K562 (cell line): Measurements from ENCODE around the gene ACOX1. TPM values are rescaled to one million over a fixed set of nuclear protein-coding genes. Genes with fewer than 3 reads are reported as not detected.

Experiments
- ATAC-seq: fragments of 200-7000 bp; cut with Tn5 transposase; 3 replicates; pipeline ENCODE4 v1.9.1; 2020; ENCODE audit warnings: moderate library complexity
- BruUV-seq: library from RNA; stranded (reverse); fragments of 400-500 nt; replicated peaks from 2 replicates; lab custom pipeline; 2021; lab: Mats Ljungman, UMichigan
- CTCF ChIA-PET: fragments of 300-600 bp; formaldehyde crosslinking; extraction: SDS; loops from one replicate; lab custom pipeline; 2021; ENCODE audit warnings: low intra/inter-chr PET ratio; lab: Yijun Ruan, JAX
- POLR2A ChIA-PET: fragments of 300-600, 350-650 bp; sonication (Branson Sonifier 250); formaldehyde crosslinking; extraction: SDS; loops from one replicate; lab custom pipeline; 2021; ENCODE audit warnings: antibody characterized with exemption, inconsistent platforms; lab: Yijun Ruan, JAX
- DNase-seq, 4 experiments: peaks; one replicate each; pipeline versions ENCODE4 v3.0.0 to v3.0.0-alpha.2; 2011 to 2018; ENCODE audit warnings: low spot score in 3 of 4, mixed read lengths in 3 of 4; ENCODE audit errors: extremely low read depth in 1 of 4
- FAIRE-seq: peaks from 2 replicates; lab custom pipeline; 2011; peaks lifted over from hg19 to GRCh38; lab: Jason Lieb, UNC
- H2AFZ ChIP-seq: 2 replicates; pipeline ENCODE4 v1.6.0; 2011; ENCODE audit warnings: low read depth, low read length, control low read depth, inconsistent platforms
- H3K27ac ChIP-seq: fragments of 200-600 bp; 3 replicates; pipeline ENCODE4 v1.8.0; 2011; ENCODE audit warnings: low read depth, mild to moderate bottlenecking, control low read depth, inconsistent platforms, low read length, moderate library complexity, mixed read lengths; ENCODE audit errors: extremely low read depth
- H3K27me3 ChIP-seq, 2 experiments: fragments of 300-600 bp in 1 of 2; 2 replicates in 1 of 2; 3 replicates in 1 of 2; pipeline versions ENCODE4 v1.6.0 to v1.8.0; 2011; ENCODE audit warnings: inconsistent platforms in 2 of 2, low read length in 2 of 2, mild to moderate bottlenecking in 1 of 2, mixed read lengths in 1 of 2, moderate library complexity in 1 of 2; ENCODE audit not compliant: control insufficient read depth in 2 of 2, insufficient read depth in 2 of 2
- H3K36me3 ChIP-seq: fragments of 300-600 bp; 3 replicates; pipeline ENCODE4 v1.8.0; 2011; ENCODE audit warnings: mild to moderate bottlenecking, low read length, inconsistent platforms; ENCODE audit not compliant: control insufficient read depth, insufficient read depth
- H3K4me1 ChIP-seq, 2 experiments: fragments of 200-600 bp in 1 of 2; replicated peaks in 1 of 2; 2 replicates in 1 of 2; 3 replicates in 1 of 2; pipeline versions ENCODE4 v1.5.1 to v1.8.0; 2011; ENCODE audit warnings: inconsistent platforms in 2 of 2, low read length in 2 of 2, mild to moderate bottlenecking in 1 of 2, mixed read lengths in 1 of 2, moderate library complexity in 1 of 2; ENCODE audit not compliant: control insufficient read depth in 2 of 2, insufficient read depth in 2 of 2
- H3K4me2 ChIP-seq: 2 replicates; pipeline ENCODE4 v1.6.1; 2011; ENCODE audit warnings: low read length, control low read depth, inconsistent platforms, mixed read lengths; ENCODE audit not compliant: insufficient read depth
- H3K4me3 ChIP-seq: fragments of 200-600 bp; sonication (generic), shearing (Covaris generic); 2 replicates; pipeline ENCODE4 v1.5.1; 2016; ENCODE audit warnings: control low read depth, inconsistent platforms
- H3K79me2 ChIP-seq: fragments of 200-600 bp; 3 replicates; pipeline ENCODE4 v1.8.0; 2011; ENCODE audit warnings: low read length, inconsistent platforms; ENCODE audit not compliant: control insufficient read depth, insufficient read depth
- H3K9ac ChIP-seq, 2 experiments: 2 replicates each; pipeline versions ENCODE4 v1.6.0 to v1.6.1; 2011; ENCODE audit warnings: low read depth in 2 of 2, low read length in 2 of 2, control low read depth in 1 of 2, inconsistent platforms in 1 of 2, mild to moderate bottlenecking in 1 of 2, mixed read lengths in 1 of 2; ENCODE audit not compliant: insufficient read depth in 1 of 2
- H3K9me1 ChIP-seq: one replicate; pipeline ENCODE4 v1.6.0; 2011; ENCODE audit warnings: inconsistent platforms, mild to moderate bottlenecking, low read length, moderate library complexity; ENCODE audit not compliant: control insufficient read depth, insufficient read depth
- H3K9me3 ChIP-seq: replicated peaks from 2 replicates; pipeline ENCODE4 v1.5.1; 2011; ENCODE audit warnings: low read depth, low read length, inconsistent platforms; ENCODE audit not compliant: control insufficient read depth, insufficient read depth
- H4K20me1 ChIP-seq: replicated peaks from 2 replicates; pipeline ENCODE4 v1.6.1; 2011; ENCODE audit warnings: low read length, inconsistent platforms, mixed read lengths; ENCODE audit not compliant: control insufficient read depth, insufficient read depth
- ARID3B ChIP-seq: fragments of 250-450 bp; sonication (Bioruptor Pico); IDR thresholded peaks from 2 replicates; pipeline ENCODE4 v1.4.0; 2020; ENCODE audit warnings: borderline replicate concordance
- CHD4 ChIP-seq: fragments of 200-600 bp; sonication (generic); IDR thresholded peaks from 3 replicates; pipeline ENCODE4 v1.6.1; 2012; ENCODE audit warnings: low read depth, mild to moderate bottlenecking, mixed read lengths, low read length, inconsistent platforms; ENCODE audit not compliant: insufficient read depth, insufficient replicate concordance, poor library complexity, severe bottlenecking
- HSF4 ChIP-seq: fragments of 250-450 bp; sonication (Bioruptor Pico); IDR thresholded peaks from 2 replicates; pipeline ENCODE4 v2.1.2; 2022; ENCODE audit warnings: mild to moderate bottlenecking, moderate library complexity, borderline replicate concordance
- ID3 ChIP-seq, 2 experiments: fragments of 250-450 bp in 1 of 2; fragments of 450-650 bp in 1 of 2; sonication (Bioruptor Pico) in 1 of 2; IDR thresholded peaks; 2 replicates each; pipeline versions ENCODE4 v1.6.1 to v1.8.0; 2016 to 2021; ENCODE audit warnings: mild to moderate bottlenecking in 2 of 2, moderate library complexity in 2 of 2, missing compliant biosample characterization in 1 of 2, missing genetic modification characterization in 1 of 2
- PRDM10 ChIP-seq: fragments of 450-650 bp; IDR thresholded peaks from 2 replicates; pipeline ENCODE4 v1.6.1; 2018; ENCODE audit not compliant: partially characterized antibody
- SIN3A ChIP-seq, 2 experiments: fragments of 150-350 bp in 1 of 2; IDR thresholded peaks; 2 replicates each; pipeline ENCODE4 v1.6.1; 2011 to 2016; ENCODE audit warnings: borderline replicate concordance in 2 of 2, low read depth in 2 of 2, low read length in 2 of 2, mild to moderate bottlenecking in 2 of 2, moderate library complexity in 2 of 2; ENCODE audit not compliant: control insufficient read depth in 1 of 2
- SMC3 ChIP-seq: conservative IDR thresholded peaks from 2 replicates; pipeline ENCODE4 v1.6.1; 2011; ENCODE audit warnings: low read depth, low read length, improper control_type of control experiment; ENCODE audit not compliant: insufficient read depth
- WGBS: fragments of 100-300 bp; shearing (Covaris generic); methylation state at CpG from one replicate; pipeline ENCODE4 v1.1.6; 2016; ENCODE audit warnings: low coverage, mixed read lengths; ENCODE audit not compliant: insufficient coverage; ENCODE audit errors: missing lambda C conversion rate; 5-methylcytosine and 5-hydroxymethylcytosine counted together
- in situ Hi-C: fragments of 300-500 bp; cut with MboI; formaldehyde crosslinking; loops from 4 replicates; pipeline ENCODE4 v1.15.0; 2018; ENCODE audit warnings: inconsistent platforms, mixed read lengths
- intact Hi-C: fragments of 100-400 bp; cut with micrococcal nuclease; formaldehyde crosslinking; loops from 2 replicates; pipeline ENCODE4 v1.14.2; 2022
- polyA plus RNA-seq, 8 experiments: library from polyadenylated mRNA; depleted of rRNA in 4 of 8; stranded (reverse) in 5 of 8; unstranded in 3 of 8; fragments of >200 nt; fragmentation: Nextera tagmentation in 2 of 8; fragmentation: Illumina TruSeq in 1 of 8; extraction: Ambion mirVana in 2 of 8; extraction: Trizol in 1 of 8; gene quantifications; 2 replicates each; pipeline versions ENCODE4 v1.2.1 to v1.2.3, GENCODE V29; 2011 to 2014; ENCODE audit warnings: inconsistent platforms in 1 of 8, missing spikeins in 1 of 8
- total RNA-seq, 7 experiments: library from RNA; depleted of rRNA in 6 of 7; stranded (reverse); fragments of >200 nt in 6 of 7; fragmentation: Illumina TruSeq in 2 of 7; extraction: Trizol in 2 of 7; gene quantifications; 2 replicates each; pipeline versions ENCODE4 v1.2.1 to v1.2.3, GENCODE V29; 2011 to 2021; ENCODE audit warnings: low replicate concordance in 1 of 7

ACOX1 gene
- total and polyA plus RNA-seq, 9 of the 15 experiments (the other 6 are each of a cell fraction or from before 2014, with no cell fraction given) = 7.8 to 24.1 (median 14.5) TPM

GRCh38 chr17:75996665-75997590 lies 18.0 kb upstream of the ACOX1 start:
- no peak for ATAC-seq
- Histone ChIP-seq H4K20me1 (no peaks in the 10 kb centered on the region), H2AFZ (no peak overlapping the region), H3K4me2 (no peak overlapping the region), H3K27ac (no peak overlapping the region), H3K36me3 (peaks cover 14% of the 10 kb centered on the region; the same call in 1 of the 3 replicates), H3K9me3 (no peaks in the 10 kb centered on the region), H3K79me2 (no peaks in the 10 kb centered on the region), H3K4me3 (no peak overlapping the region), H3K9me1 (no peaks in the 10 kb centered on the region), H3K9ac (peak overlapping the region in 1 of 2 experiments; percentile 14; a peak in 1 of 4 replicates), H3K27me3 (no peaks in the 10 kb centered on the region), H3K4me1 (peaks cover 2 to 15% of the 10 kb centered on the region in 2 experiments; a peak in 4 of 5 replicates)
- FAIRE-seq = no peak
- in situ Hi-C loops = no loop called here
- ChIA-PET CTCF (no interaction called here), POLR2A (interaction anchor here (0.7 to 1.2 kb wide), 7 partner anchors 9 to 217 kb away, joined by 3 to 5 read pairs (median 3); no protein-coding TSS in a partner anchor)
- no TSS peak for BruUV-seq
- intact Hi-C loops = no loop called here
- DNase-seq = no peak
- WGBS = 59% methylated on average over 17 of the region's 18 CpGs
- TF ChIP-seq HSF4 (CRISPR knock-in tag) = no peak
- TF ChIP-seq PRDM10 = peak; percentile 63
- no peak for TF ChIP-seq SIN3A (IDR thresholded peaks at IDR 0.05; ENCODE audit: borderline replicate concordance in 2 of 2, control insufficient read depth in 1 of 2, low read depth in 2 of 2, low read length in 2 of 2)
- no peak for TF ChIP-seq ARID3B (CRISPR knock-in tag)
- TF ChIP-seq SMC3 = no peak
- TF ChIP-seq CHD4 = no peak
- TF ChIP-seq ID3 (CRISPR knock-in tag; IDR thresholded peaks at IDR 0.05) = no peak
- no peak for TF ChIP-seq ID3 (tag; IDR thresholded peaks at IDR 0.05)
